ENCODE results near the gene ZNF213.

ZNF213 gene

DNA sequence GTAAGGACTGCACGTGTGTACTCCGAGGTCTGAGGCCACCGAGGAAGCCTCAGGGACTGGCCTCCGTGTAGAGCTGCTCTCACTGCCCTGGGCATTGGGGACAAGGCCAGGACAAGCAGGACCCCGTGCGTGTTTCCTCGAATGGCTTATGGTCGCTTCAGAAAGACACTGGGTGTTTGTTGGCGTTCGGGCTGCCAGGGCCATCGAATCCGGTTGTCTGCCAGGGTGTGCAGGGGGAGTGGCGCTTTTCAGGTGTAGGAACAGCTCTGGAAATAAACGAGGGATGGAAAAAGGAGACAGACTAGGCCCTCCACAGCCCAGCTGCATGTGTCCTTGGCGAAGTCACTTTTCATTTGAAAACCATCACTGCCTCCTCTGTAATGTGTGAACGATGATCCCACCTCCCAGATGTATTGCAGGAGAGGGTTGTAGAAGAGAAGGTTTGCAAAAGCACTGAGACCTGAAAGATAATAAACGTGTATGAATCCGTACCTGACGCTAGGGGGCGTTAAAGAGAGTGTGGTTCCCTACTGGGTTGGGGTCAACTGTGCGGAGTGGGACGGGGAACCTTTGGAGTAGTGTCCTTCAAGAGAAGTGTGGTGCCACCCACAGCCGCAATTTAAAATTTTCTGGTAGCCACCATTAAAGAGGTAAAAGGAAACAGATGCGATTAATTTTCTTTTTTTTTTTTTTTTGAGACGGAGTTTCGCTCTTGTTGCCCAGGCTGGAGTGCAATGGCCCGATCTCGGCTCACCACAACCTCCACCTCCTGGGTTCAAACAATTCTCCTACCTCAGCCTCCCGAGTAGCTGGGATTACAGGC is 33.6 kb upstream of the ZNF213 start:
- DNase-seq (ENCODE audit: low spot score): peak; percentile 67

DNA sequence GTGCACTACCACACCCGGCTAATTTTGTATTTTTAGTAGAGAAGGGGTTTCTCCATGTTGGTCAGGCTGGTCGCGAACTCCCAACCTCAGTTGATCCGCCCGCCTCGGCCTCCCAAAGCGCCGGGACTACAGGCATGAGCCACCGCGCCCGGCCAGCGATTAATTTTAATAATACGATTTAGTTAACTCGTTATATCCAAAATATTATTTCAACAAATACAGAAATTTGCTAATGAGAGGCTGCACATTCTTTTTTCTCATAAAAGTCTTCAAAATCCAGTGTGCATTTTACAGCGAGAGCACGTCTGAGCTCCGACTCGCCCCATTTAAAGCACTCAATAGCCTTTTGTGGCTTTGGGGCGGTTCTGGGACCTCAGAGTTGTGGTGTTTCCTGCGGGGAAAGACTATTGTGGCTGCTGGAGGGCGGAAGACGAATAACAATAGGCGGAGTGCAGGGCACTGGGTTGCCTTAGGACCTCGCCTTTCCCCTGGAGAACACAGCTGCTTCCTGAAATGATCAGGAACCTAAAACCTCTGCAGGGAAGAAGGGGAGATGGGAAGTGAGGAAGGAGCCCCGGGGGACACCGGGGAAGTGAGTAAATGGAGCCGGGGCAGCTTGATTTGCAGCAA is 32.9 kb upstream of the ZNF213 start:
- no peak for DNase-seq (ENCODE audit: low spot score)

DNA sequence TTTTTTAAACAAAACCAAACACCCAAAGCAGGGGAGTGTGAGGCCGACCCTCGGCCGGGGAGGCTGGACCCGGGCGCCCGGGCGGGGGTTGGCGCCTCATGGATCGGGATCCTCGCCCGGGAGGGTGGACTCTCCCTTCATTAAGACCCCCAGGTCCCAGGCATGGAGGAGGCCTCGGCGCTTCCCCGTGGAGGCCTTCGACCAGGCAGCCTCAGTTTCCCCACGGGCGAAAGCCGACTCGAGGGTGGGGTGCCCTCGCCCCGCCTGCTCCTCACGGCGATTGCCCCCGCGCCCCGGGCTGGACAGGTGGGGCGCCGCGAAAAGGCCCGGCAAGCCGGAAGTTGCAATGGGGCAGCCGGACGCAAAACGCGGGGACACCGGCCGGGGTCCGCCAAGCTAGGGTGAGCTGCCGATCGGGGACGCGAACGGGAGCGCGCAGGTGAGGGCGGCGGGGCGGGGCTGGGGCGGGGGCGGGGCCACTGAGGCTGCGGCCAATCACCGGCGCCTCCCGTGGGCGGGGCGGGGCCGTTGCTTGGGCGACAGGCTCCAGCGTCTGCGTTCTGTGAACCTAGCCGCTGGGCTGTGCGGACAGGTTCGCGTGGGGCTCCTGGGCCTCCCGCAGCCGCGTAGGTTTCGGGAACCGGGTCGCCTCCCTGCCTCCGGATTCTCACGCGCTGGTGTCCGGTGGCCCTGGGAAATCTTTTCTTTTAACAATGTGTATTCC is 28.5 kb upstream of the ZNF213 start:
- peak; percentile 92 for DNase-seq (ENCODE audit: low spot score)

DNA sequence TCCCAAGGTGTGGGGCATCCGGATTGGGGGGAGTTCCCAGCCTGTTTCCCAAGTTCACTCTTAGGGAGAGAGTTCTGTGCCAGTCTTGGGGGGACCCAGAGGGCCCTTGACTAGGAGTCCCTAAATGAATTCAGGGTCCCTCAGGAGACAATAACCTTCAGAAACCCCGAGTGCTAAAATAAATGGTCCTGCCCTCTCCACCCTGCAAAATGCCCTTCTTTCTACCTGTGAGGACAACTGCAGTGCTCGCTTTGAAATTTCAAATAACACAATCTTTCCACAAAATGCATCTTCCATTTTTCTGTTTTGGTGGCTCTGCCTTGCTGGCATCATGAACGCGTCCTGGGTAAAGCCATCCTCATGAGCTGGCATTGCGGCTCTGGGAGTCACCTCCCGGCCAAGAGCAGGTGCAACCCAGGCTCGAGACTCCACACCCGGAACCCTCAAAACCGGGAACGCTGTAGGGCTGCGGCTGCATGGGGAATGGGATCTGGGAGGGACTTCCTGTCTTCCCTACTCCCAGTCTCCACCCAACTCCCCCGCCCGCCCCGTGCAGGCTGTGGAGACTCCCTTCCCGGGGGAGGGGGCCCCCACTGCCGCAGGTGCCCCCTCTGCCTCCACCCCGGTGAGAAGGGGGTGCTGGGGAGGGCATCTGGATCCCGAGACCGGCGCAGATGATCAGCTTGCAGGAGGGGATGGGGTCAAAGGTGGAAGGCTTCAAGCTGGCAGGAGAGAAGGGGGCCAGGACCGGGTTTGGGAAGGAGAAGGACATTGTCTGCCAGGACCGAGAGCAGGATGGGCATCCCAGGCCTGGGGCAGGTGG is 22.6 kb upstream of the ZNF213 start, which contains the start of gene ZNF205:
ZNF205 (plus strand) TSS at position 529 of the 823 bp plus-strand sequence. CDS start 845 bp downstream, outside the sequence.
- no peak for DNase-seq (ENCODE audit: low spot score)

DNA sequence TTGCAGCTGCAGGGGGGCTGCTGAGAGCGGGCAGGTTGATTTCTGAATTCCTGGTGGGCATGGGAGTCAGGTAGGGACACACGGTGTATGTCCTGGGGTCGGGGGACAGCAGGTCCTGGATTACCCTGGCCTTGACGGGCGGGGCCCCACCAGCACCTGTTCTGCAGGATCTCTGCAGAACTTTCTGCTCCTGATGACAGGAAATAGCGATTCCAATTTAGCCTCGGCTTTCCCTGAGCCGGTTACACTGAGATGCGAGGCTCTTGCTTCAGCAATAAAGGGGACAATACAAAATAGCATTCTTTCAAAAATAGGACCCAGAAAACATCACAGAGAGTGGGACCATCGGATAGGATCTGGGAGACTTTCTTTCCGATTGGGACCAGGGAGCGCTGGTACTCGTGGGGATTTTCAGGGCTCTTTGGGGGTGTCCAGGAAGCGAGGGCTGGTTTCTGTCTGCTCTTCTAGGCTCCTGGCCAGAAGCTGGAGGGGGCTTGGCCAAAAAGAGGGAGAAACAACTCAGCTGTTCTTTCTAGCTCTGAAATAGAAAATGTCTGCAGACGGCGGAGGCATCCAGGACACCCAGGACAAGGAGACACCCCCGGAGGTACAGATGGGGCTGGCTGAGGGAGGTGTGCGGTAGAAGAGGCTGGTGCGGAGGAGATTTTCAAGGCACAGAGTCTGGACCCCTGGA is 21.8 kb upstream of the ZNF213 start:
- DNase-seq (ENCODE audit: low spot score): no peak

DNA sequence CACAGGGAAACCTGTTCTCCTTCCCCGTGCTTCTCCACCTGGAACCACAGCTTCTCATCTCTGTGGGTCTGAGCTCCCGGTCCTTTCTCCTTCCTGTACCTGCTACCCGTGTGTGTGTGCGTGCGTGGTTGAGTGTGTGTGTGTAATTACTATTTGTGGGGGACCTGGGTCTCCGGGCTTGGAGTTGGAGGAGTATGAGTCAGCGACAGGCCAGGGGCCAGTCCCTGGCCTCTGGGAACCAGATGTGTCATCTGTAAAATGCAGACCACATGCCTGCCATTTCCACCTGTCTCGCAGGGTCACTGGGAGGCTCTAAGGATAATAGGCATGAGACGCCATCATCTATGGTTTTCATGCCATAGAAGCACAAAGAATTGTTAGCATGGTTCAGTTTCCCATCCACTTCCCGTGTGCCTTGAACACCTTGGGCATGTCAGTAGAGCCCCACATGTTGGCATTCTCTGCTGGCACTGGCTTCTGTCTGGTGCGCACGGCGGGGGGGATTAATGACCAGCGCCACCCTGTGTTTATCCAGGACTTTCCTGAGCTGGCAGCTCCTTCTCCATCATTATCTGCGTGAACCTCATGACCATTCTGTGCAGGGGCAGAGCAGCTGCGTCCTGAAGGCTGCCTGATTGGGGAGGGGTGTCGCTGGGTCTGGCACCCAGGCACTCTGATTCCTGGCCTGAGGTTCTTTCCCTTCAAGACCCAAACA is 20.9 kb upstream of the ZNF213 start:
- DNase-seq (ENCODE audit: low spot score): no peak

DNA sequence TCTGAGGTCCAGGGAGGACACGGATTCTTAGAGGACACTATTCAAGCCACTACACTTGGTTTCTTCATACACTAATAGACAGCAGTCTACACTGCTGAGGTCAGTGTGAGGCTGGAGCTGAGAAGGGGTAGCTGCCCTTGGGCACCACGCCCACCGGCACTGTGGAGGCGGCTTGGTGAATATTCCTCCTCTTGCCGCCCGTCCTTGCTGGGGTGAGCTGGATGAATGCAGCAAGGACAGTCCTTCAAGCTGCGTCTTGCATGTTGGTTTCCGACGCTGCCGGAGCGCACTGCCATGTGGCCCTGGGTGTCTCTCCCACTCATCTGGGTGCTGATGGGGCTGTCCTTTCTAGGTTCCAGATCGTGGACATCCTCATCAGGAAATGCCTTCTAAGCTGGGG is 19.8 kb upstream of the ZNF213 start:
- DNase-seq (ENCODE audit: low spot score): no peak

DNA sequence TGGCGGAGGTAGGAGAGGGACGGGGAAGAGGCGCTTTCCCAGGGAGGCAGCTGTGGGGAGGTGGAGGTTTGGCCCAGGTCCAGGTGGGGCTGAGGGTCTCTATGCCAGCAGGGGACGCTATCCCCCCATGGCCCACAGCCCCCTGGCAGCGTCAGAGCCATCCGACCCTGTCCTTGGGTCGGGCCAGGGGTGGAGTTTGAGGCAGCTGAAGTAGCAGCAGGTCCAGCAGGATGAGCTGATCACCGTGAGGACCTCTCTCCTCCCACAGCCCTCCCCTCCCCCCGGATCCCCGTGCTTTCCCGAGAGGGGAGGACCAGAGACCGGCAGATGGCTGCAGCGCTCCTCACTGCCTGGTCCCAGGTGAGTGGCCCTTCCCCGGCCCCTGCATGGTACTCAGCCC is 19.3 kb upstream of the ZNF213 start:
- peak; percentile 45 for DNase-seq (ENCODE audit: low spot score)

DNA sequence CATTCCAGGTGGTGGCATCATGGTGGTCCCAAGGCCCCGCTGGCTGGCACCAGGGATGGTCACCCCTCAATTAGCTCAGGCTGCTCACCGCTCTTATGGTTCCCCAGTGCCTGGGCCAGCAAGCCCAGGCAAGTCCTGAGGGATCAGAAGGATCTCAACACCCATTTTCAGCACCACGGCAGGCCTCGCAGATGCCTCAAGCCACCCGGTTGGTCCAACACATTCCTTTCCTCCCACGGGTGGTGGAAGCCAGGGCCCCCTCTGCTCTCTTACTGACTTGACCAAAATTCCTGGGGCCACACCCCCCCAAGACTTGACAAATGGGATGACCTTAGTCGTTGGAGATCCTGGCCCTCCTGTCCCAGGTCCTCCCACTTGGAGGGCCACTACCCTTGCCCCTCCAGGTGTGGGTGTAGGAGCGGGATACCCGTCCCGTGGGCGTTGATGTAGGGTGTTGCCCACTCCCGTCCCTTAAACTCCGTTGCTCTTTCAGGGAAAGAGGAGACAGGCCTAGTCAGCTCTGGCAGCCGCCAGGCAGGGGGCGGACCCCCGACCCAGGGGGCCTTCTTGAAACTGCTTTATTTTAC is 16.5 kb upstream of the ZNF213 start:
- no peak for DNase-seq (ENCODE audit: low spot score)

DNA sequence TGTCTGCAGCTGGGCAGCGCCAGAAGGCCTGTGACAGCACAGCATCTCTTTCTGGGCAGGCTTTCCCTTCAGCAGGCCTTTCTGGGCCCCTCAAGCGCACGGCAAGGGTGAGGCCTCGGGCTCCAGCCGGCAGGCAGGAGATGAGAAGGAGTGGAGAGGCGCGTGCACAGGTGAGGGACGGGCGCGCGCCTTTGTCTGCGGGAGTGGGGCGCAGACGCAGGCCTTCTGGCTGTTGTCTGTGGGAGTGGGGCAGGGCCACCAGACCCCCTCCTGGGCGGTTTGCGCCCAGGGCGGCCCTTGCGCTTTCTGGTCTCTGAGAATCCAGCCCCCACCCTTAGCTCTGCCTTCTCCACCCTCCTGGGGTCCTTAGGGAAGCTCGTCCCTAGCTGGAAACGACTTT is 16.0 kb upstream of the ZNF213 start:
- DNase-seq (ENCODE audit: low spot score): no peak

DNA sequence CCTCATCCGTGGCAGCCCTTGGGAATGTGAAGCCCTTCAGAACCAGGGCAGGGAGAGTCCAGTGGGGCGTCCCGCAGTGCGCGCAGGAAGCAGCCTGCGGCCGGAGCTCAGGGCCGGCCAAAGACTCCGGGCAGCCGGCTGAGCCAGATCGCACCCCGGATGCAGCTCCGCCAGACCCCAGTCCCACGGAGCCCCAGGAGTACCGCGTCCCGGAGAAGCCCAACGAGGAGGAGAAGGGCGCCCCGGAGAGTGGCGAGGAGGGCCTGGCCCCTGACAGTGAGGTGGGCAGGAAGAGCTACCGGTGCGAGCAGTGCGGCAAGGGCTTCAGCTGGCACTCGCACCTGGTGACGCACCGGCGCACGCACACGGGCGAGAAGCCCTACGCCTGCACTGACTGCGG is 15.5 kb upstream of the ZNF213 start:
- DNase-seq (ENCODE audit: low spot score): no peak

DNA sequence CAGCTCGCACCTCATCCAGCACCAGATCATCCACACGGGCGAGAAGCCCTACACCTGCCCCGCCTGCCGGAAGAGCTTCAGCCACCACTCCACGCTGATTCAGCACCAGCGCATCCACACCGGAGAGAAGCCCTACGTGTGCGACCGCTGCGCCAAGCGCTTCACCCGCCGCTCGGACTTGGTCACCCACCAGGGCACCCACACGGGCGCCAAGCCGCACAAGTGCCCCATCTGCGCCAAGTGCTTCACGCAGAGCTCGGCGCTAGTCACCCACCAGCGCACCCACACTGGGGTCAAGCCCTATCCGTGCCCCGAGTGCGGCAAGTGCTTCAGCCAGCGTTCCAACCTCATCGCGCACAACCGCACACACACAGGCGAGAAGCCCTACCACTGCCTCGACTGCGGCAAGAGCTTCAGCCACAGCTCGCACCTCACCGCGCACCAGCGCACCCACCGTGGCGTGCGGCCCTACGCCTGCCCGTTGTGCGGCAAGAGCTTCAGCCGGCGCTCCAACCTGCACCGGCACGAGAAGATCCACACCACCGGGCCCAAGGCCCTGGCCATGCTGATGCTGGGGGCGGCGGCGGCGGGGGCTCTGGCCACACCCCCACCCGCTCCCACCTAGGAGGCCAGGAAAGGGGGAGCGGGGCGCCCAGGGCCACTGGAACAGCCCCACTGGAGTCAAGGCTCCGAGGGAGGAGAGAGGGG is 15.0 kb upstream of the ZNF213 start:
- no peak for DNase-seq (ENCODE audit: low spot score)

DNA sequence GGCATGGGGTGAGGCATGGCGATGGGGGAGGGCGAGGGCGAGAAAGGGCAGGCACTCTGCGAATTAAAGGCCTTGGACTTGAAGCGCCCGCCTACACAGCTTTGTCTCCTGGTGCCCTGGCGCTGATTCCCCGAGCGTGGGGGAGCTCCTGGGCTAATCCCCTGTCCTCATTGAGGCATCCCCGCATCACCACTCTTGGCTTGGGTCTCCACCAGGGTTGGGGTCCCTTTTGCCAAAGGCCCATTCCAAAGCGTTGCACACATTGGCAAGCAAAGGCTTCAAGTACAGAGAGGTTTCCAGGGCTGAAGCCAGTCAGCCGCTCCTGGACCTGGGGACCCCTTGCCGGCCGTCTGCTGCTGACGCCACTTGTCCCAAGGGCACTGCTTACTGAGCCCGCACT is 14.4 kb upstream of the ZNF213 start:
- no peak for DNase-seq (ENCODE audit: low spot score)

DNA sequence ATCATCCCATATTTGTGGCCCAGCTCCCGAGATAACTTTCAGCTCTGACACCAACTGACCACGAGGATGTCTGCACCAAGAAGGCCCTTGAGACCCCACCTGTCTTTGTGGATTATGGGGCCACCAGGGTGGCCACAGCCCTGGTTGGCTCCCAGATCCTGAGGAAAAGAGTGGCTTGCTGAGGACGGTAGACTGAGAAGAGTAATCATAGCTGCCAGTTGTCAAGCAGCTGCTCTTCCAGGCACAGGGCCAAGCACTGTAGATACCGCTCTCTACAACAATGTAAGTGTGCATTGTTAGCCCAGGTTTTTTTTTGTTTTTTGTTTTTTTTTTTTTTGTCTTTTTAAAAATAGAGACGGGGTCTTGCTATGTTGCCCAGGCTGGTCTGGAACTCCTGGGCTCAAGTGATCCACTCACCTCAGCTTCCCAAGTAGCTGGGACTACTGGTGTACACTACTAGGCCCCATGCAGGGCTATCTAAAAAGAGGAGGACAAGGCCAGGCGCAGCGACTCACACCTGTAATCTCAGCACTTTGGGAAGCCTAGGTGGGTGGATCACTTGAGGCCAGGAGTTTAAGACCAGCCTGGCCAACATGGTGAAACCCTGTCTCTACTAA is 12.9 kb upstream of the ZNF213 start:
- DNase-seq (ENCODE audit: low spot score): no peak

DNA sequence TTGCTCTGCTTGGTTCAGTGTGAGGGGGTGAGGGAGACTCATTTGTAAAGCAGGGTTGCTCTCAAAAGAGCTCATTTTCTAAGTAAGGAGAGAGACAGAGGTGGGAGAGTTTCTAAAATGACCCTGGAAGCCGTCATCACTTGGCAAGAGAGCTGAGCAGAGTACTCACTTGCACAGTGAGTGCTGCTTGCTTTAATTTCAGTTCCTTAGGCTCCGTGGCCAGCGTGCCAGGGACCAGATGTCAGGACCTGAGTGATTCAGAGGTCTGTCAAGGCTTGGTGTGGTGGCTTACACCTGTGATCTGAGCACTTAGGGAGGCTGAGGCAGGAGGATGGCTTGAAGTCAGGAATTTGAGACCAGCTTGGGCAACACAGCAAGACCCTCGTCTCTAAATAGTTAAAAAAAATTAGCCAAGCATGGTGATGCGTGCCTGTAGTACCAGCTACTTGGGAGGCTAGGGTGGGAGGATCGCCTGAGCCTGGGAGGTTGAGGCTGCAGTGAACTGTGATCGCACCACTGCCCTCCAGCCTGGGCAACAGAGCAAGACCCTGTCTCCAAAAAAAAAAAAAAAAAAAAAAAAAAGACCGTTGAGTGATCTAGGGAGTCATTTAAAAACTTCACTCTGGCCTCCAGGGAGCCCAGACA is 11.8 kb upstream of the ZNF213 start:
- DNase-seq (ENCODE audit: low spot score): no peak

DNA sequence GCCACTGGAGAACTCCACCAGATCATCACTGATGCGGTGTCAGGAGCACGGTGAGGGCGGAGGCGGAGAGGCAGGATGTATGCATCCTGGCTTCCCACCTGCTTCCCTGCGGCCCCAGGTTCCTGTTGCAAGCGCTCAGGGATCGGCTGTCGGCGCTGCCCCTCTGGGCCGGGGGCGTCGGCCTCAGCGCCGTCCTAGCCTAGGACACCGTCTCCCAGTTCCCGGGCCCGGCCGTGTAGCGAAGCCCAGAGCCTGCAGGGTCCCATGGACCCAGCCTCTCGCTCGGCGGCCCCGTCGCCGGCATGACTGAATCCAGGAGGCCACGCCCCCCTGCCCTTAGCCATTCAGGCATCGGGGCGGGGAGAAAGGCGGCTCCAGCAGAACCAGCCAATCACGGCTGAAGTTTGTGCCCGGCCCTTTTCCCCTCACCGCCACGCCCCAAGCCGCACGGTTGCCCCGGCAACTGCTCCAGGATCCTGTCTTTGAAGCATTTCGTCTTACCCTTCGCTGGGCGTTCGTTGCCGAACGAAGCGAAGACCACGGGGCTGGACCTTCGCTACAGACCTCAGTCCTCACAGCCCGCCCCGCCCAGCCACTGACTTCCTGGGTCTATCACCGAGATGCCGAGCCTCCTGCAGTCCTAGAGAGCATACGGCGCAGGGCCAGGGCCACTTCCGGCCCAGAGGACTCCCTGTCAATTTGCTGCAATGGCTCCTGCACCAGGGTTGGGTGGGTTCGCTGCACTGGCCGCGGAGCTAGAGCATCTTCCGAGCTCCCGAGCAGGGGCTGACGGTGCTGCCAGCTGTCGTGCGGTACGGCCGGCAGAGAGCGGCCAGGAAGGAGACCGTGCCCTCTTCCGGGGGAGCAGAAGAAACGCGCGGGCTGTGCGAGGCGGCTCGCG is 10.6 kb upstream of the ZNF213 start:
- DNase-seq (ENCODE audit: low spot score): peak; percentile 96

DNA sequence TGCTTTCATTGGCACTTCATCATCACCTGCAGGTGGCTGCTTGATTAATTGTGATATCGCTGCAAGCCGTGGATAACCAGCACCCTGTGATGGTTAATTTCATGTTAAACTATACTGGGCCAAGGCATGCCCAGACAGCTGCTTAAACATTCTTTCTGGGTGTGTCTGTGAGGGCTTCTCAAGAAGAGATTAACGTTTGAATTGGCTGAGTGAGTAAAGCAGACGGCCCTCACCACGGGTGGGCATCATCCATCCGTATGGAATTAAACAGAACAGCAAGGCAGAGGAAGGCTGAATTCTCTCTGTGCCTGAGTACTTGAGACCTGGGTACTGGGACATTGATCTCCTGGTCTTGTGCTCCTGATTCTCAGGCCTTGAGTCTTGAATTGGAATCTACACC is 7.1 kb upstream of the ZNF213 start:
- no peak for DNase-seq (ENCODE audit: low spot score)
